Measurements from ENCODE around the gene FAM171A1.

GRCh38 chr10:15365692-15366091, 5.4 kb downstream of the FAM171A1 start:
- TF ChIP-seq POLR2A (IDR thresholded peaks at IDR 0.05) (no peak), CTCF (IDR thresholded peaks at IDR 0.05) (no peak)
